HepG2 (cell line): ENCODE results near the gene IQGAP2. TPM values are rescaled to one million over a fixed set of nuclear protein-coding genes. Genes with fewer than 3 reads are reported as not detected.

Experiments used
- ATAC-seq: fragments of 200-7000 bp; cut with Tn5 transposase; 3 replicates; pipeline ENCODE4 v1.9.1; 2020; ENCODE audit warnings: mild to moderate bottlenecking, moderate library complexity
- BruUV-seq: library from RNA; stranded (reverse); fragments of 400-500 nt; replicated peaks from 2 replicates; lab custom pipeline; 2021; lab: Mats Ljungman, UMichigan
- CTCF ChIA-PET: fragments of 300-600 bp; formaldehyde crosslinking; extraction: SDS; loops from one replicate; lab custom pipeline; 2021; ENCODE audit warnings: low total read pairs, inconsistent platforms, low intra/inter-chr PET ratio; lab: Yijun Ruan, JAX
- POLR2A ChIA-PET: fragments of 350-600 bp; sonication (Branson Sonifier 250); formaldehyde crosslinking; loops from one replicate; lab custom pipeline; 2020; ENCODE audit warnings: antibody characterized with exemption, inconsistent platforms; lab: Yijun Ruan, JAX
- DNase-seq: peaks from one replicate; pipeline ENCODE4 v3.0.0-alpha.2; 2015; ENCODE audit warnings: low spot score
- FAIRE-seq: peaks from 3 replicates; lab custom pipeline; 2011; peaks lifted over from hg19 to GRCh38; lab: Jason Lieb, UNC
- H2AFZ ChIP-seq: one replicate; pipeline ENCODE4 v1.6.1; 2011; ENCODE audit warnings: low read length, inconsistent platforms
- H3K27ac ChIP-seq: fragments of 300-600 bp; 3 replicates; pipeline ENCODE4 v1.8.0; 2011; ENCODE audit warnings: mixed run types, mild to moderate bottlenecking, mixed read lengths, low read length, inconsistent platforms; ENCODE audit not compliant: insufficient read depth; ENCODE audit errors: extremely low read length
- H3K27me3 ChIP-seq, 2 experiments: fragments of 200-600 bp in 1 of 2; 2 replicates in 1 of 2; 3 replicates in 1 of 2; pipeline versions ENCODE4 v1.6.0 to v1.8.0; 2011; ENCODE audit warnings: low read length in 2 of 2, mild to moderate bottlenecking in 2 of 2, moderate library complexity in 2 of 2, inconsistent platforms in 1 of 2; ENCODE audit not compliant: insufficient read depth in 2 of 2, control insufficient read depth in 1 of 2
- H3K36me3 ChIP-seq, 2 experiments: fragments of 200-600 bp in 1 of 2; replicated peaks in 1 of 2; 2 replicates in 1 of 2; 3 replicates in 1 of 2; pipeline versions ENCODE4 v1.5.1 to v1.8.0; 2011; ENCODE audit warnings: low read length in 2 of 2, inconsistent platforms in 1 of 2; ENCODE audit not compliant: insufficient read depth in 2 of 2, control insufficient read depth in 1 of 2
- H3K4me1 ChIP-seq: 2 replicates; pipeline ENCODE4 v1.5.1; 2012; ENCODE audit warnings: low read length, inconsistent platforms; ENCODE audit not compliant: insufficient read depth
- H3K4me2 ChIP-seq: 2 replicates; pipeline ENCODE4 v1.6.0; 2011; ENCODE audit warnings: low read depth, low read length, inconsistent platforms
- H3K4me3 ChIP-seq, 3 experiments: fragments of 200-600 bp in 1 of 3; sonication (generic), shearing (Covaris generic) in 1 of 3; replicated peaks in 1 of 3; 2 replicates each; pipeline ENCODE4 v1.5.1; 2011 to 2016; ENCODE audit warnings: low read length in 3 of 3, inconsistent platforms in 2 of 3, low read depth in 2 of 3, mild to moderate bottlenecking in 2 of 3, control low read depth in 1 of 3, mixed read lengths in 1 of 3; ENCODE audit not compliant: insufficient read depth in 1 of 3
- H3K79me2 ChIP-seq: one replicate; pipeline ENCODE4 v1.6.1; 2011; ENCODE audit warnings: low read length, inconsistent platforms; ENCODE audit not compliant: insufficient read depth
- H3K9ac ChIP-seq: 2 replicates; pipeline ENCODE4 v1.6.0; 2011; ENCODE audit warnings: mild to moderate bottlenecking, low read depth, low read length, inconsistent platforms; ENCODE audit not compliant: insufficient read depth
- H3K9me3 ChIP-seq: 2 replicates; pipeline ENCODE4 v1.5.1; 2012; ENCODE audit warnings: mild to moderate bottlenecking, low read length
- H4K20me1 ChIP-seq: 2 replicates; pipeline ENCODE4 v1.6.0; 2011; ENCODE audit warnings: inconsistent platforms, mild to moderate bottlenecking, low read length, moderate library complexity; ENCODE audit not compliant: insufficient read depth
- ESRRA ChIP-seq: sonication (generic); formaldehyde crosslinking; IDR thresholded peaks from 2 replicates; pipeline ENCODE4 v1.5.1; 2020; ENCODE audit warnings: mild to moderate bottlenecking, low read depth, missing genetic modification reagents
- ETV6 ChIP-seq: sonication (generic); formaldehyde crosslinking; conservative IDR thresholded peaks from 2 replicates; pipeline ENCODE4 v1.4.0; 2020; ENCODE audit warnings: missing genetic modification reagents
- HNRNPLL ChIP-seq: fragments of 200-400 bp; formaldehyde crosslinking; IDR thresholded peaks from 2 replicates; pipeline ENCODE4 v1.6.1; 2017; ENCODE audit warnings: mild to moderate bottlenecking, low read depth, low read length; ENCODE audit not compliant: poor library complexity, severe bottlenecking
- MXD4 ChIP-seq: IDR thresholded peaks from 2 replicates; pipeline ENCODE4 v1.6.1; 2016; ENCODE audit warnings: mild to moderate bottlenecking, missing biosample characterization, missing genetic modification reagents
- NFE2L1 ChIP-seq: sonication (generic); formaldehyde crosslinking; IDR thresholded peaks from 2 replicates; pipeline ENCODE4 v1.4.0; 2020; ENCODE audit warnings: missing genetic modification reagents, mild to moderate bottlenecking, borderline replicate concordance
- NFYC ChIP-seq: IDR thresholded peaks from 2 replicates; pipeline ENCODE4 v1.6.1; 2016; ENCODE audit warnings: missing genetic modification reagents, missing compliant biosample characterization
- TEAD3 ChIP-seq: optimal IDR thresholded peaks from 2 replicates; pipeline ENCODE3; 2016; ENCODE audit warnings: borderline replicate concordance
- WGBS: methylation state at CpG from one replicate; pipeline ENCODE4 v1.1.6; 2017; ENCODE audit warnings: low lambda C conversion rate; 5-methylcytosine and 5-hydroxymethylcytosine counted together
- in situ Hi-C: cut with HindIII; loops from 2 replicates; pipeline ENCODE4 v1.10.0; 2017; ENCODE audit warnings: low pct_unique_long_range_greater_than_20kb; ENCODE audit not compliant: extremely low pct_ligation_motif_present
- intact Hi-C: fragments of 100-400 bp; cut with micrococcal nuclease; formaldehyde crosslinking; loops from one replicate; pipeline ENCODE4 v1.10.0; 2022; ENCODE audit not compliant: unreplicated experiment
- polyA plus RNA-seq, 8 experiments: library from polyadenylated mRNA; depleted of rRNA in 3 of 8; stranded (reverse) in 7 of 8; unstranded in 1 of 8; fragments of >200 nt; fragmentation: Illumina TruSeq in 4 of 8; extraction: Trizol in 4 of 8; gene quantifications; 2 replicates each; pipeline versions ENCODE4 v1.2.1 to v1.2.3, GENCODE V29; 2011 to 2016; ENCODE audit warnings: low read depth in 4 of 8, missing spikeins in 1 of 8, mixed read lengths in 1 of 8; ENCODE audit not compliant: insufficient read depth in 1 of 8
- total RNA-seq, 5 experiments: library from RNA; depleted of rRNA; stranded (reverse); fragments of >200 nt; fragmentation: Illumina TruSeq; extraction: Trizol; gene quantifications; 2 replicates each; pipeline ENCODE4 v1.2.3, GENCODE V29; 2016; ENCODE audit warnings: low read depth in 1 of 5
- TF ChIP-seq, protein P1 (sequence below), 2 experiments: fragments of 450-650 bp in 1 of 2; sonication (generic) in 1 of 2; formaldehyde crosslinking in 1 of 2; IDR thresholded peaks; 2 replicates each; pipeline versions ENCODE4 v1.6.1 to v1.8.0; 2016 to 2022; ENCODE audit warnings: antibody characterized with exemption in 1 of 2, mild to moderate bottlenecking in 1 of 2, missing genetic modification reagents in 1 of 2
- TF ChIP-seq, protein P2 (sequence below): sonication (generic); formaldehyde crosslinking; IDR thresholded peaks from 2 replicates; pipeline ENCODE4 v1.8.1; 2023; ENCODE audit warnings: mild to moderate bottlenecking, inconsistent platforms, moderate library complexity, missing genetic modification reagents, borderline replicate concordance
- TF ChIP-seq, protein P3 (sequence below): sonication (generic); formaldehyde crosslinking; IDR thresholded peaks from 2 replicates; pipeline ENCODE4 v1.4.0; 2020; ENCODE audit warnings: missing genetic modification reagents

The IQGAP2 gene
- total and polyA plus RNA-seq, 2 of the 13 experiments (the other 11 are each of a cell fraction or from before 2014, with no cell fraction given), result 35.2 to 83.3 TPM

DNA sequence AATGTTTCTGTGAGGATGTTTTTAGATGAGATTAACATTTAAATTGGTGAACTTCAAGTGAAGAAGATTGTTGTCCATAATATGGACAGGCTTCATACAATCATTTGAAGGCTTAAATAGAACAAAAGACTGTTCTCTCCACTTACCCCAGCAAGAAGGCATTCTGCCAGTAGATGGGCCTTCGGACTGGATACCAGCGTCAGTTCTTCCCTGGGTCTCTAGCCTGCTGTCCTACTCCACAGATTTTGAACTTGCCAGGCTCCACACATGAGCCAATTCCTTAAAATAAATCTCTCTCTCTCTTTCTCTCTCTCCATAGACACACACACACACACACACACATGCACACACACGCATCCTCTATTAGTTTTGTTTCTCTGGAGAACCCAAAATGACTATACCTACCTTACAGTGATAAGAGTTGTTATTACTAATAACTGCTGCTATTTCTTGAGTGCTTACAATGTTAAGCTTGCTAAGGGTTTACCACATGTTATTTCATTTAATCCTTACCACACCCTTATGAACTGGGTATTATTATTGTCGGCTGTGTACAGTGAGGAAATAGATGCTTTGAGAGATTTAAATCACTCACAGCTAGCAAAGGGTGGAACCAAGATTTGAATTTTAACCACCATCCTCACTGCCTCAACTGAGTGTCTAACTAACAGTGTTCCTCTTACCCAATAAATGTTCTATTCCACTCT lies 19.8 kb upstream of the IQGAP2 start:
- CTCF ChIA-PET, result no interaction called here
- Histone ChIP-seq H2AFZ (no peak overlapping the region), H3K4me1 (peaks cover 86% of the 10 kb centered on the region), H3K9me3 (no peaks in the 10 kb centered on the region), H3K4me2 (no peak overlapping the region), H4K20me1 (no peaks in the 10 kb centered on the region), H3K27ac (no peak overlapping the region), H3K79me2 (no peaks in the 10 kb centered on the region), H3K4me3 (no peak overlapping the region), H3K27me3 (no peaks in the 10 kb centered on the region), H3K36me3 (no peaks in the 10 kb centered on the region; a peak in 1 of 5 replicates), H3K9ac (no peak overlapping the region)
- POLR2A ChIA-PET, result interaction anchor here (1.2 kb wide), 1 partner anchor 8 kb away, joined by 3 read pairs; no protein-coding TSS in a partner anchor
- DNase-seq (no peak), FAIRE-seq (no peak), ATAC-seq (no peak)
- BruUV-seq, result no TSS peak
- in situ Hi-C loops (no loop called here), intact Hi-C loops (no loop called here)
- 81% methylated on average over 4 of the region's 4 CpGs for WGBS
- TF ChIP-seq, protein P1, sequence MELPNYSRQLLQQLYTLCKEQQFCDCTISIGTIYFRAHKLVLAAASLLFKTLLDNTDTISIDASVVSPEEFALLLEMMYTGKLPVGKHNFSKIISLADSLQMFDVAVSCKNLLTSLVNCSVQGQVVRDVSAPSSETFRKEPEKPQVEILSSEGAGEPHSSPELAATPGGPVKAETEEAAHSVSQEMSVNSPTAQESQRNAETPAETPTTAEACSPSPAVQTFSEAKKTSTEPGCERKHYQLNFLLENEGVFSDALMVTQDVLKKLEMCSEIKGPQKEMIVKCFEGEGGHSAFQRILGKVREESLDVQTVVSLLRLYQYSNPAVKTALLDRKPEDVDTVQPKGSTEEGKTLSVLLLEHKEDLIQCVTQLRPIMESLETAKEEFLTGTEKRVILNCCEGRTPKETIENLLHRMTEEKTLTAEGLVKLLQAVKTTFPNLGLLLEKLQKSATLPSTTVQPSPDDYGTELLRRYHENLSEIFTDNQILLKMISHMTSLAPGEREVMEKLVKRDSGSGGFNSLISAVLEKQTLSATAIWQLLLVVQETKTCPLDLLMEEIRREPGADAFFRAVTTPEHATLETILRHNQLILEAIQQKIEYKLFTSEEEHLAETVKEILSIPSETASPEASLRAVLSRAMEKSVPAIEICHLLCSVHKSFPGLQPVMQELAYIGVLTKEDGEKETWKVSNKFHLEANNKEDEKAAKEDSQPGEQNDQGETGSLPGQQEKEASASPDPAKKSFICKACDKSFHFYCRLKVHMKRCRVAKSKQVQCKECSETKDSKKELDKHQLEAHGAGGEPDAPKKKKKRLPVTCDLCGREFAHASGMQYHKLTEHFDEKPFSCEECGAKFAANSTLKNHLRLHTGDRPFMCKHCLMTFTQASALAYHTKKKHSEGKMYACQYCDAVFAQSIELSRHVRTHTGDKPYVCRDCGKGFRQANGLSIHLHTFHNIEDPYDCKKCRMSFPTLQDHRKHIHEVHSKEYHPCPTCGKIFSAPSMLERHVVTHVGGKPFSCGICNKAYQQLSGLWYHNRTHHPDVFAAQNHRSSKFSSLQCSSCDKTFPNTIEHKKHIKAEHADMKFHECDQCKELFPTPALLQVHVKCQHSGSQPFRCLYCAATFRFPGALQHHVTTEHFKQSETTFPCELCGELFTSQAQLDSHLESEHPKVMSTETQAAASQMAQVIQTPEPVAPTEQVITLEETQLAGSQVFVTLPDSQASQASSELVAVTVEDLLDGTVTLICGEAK (IDR thresholded peaks at IDR 0.05), result no peak
- TF ChIP-seq, protein P1 (CRISPR knock-in tag; IDR thresholded peaks at IDR 0.05), result no peak
- TF ChIP-seq ETV6 (no peak), TEAD3 (no peak), NFYC (CRISPR knock-in tag) (no peak), HNRNPLL (no peak), NFE2L1 (CRISPR knock-in tag) (no peak), ESRRA (CRISPR knock-in tag) (no peak), MXD4 (CRISPR knock-in tag) (no peak)
- TF ChIP-seq, protein P2, sequence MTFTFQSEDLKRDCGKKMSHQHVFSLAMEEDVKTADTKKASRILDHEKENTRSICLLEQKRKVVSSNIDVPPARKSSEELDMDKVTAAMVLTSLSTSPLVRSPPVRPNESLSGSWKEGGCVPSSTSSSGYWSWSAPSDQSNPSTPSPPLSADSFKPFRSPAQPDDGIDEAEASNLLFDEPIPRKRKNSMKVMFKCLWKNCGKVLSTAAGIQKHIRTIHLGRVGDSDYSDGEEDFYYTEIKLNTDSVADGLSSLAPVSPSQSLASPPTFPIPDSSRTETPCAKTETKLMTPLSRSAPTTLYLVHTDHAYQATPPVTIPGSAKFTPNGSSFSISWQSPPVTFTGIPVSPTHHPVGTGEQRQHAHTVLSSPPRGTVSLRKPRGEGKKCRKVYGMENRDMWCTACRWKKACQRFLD (CRISPR knock-in tag), result no peak
- TF ChIP-seq, protein P3, sequence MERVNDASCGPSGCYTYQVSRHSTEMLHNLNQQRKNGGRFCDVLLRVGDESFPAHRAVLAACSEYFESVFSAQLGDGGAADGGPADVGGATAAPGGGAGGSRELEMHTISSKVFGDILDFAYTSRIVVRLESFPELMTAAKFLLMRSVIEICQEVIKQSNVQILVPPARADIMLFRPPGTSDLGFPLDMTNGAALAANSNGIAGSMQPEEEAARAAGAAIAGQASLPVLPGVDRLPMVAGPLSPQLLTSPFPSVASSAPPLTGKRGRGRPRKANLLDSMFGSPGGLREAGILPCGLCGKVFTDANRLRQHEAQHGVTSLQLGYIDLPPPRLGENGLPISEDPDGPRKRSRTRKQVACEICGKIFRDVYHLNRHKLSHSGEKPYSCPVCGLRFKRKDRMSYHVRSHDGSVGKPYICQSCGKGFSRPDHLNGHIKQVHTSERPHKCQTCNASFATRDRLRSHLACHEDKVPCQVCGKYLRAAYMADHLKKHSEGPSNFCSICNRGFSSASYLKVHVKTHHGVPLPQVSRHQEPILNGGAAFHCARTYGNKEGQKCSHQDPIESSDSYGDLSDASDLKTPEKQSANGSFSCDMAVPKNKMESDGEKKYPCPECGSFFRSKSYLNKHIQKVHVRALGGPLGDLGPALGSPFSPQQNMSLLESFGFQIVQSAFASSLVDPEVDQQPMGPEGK (CRISPR knock-in tag), result no peak
